ENCODE measurements around the gene KIAA1210. TPM values are rescaled to one million over a fixed set of nuclear protein-coding genes. Genes with fewer than 3 reads are reported as not detected.

Gene KIAA1210
- total and polyA plus RNA-seq, 12 donors: 0.04 to 0.17 (median 0.09) TPM; not detected in 7

DNA sequence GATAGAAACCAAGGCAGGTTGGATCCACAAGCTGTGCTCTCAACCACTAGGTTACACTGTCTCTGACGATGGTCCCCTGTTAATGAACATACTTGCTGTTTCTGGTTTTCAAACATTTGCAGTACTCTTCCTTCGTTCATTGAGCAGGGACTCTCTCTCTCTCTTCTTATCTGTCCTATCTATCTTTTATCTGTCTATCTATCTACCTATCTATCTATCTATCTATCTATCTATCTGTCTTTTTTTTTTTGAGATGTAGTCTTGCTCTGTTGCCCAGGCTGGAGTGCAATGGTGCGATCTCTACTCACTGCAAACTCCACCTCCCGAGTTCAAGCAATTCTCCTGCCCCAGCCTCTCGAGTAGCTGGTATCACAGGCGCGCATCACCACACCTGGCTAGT, 64.2 kb downstream of the KIAA1210 start:
- DNase-seq (no peak), ATAC-seq (no peak)
- intact Hi-C loops (cut with DNase I): loop anchor here in 2 of 10 donors (10.0 kb wide), 1 partner anchor 59 kb away; no protein-coding TSS in a partner anchor
- peaks cover 0 to 25% (median 0%) of the 10 kb centered on the region in 7 donors for H3K27me3 ChIP-seq
- H3K4me1 ChIP-seq: peaks cover 0 to 12% (median 0%) of the 10 kb centered on the region in 9 donors
- no peak overlapping the region for H3K4me3 ChIP-seq
- H3K36me3 ChIP-seq: no peaks in the 10 kb centered on the region
- no peak overlapping the region for H3K27ac ChIP-seq
- 95 to 98% methylated on average over 7 of the region's 7 CpGs for WGBS, 2 donors
- TF ChIP-seq, protein P1, sequence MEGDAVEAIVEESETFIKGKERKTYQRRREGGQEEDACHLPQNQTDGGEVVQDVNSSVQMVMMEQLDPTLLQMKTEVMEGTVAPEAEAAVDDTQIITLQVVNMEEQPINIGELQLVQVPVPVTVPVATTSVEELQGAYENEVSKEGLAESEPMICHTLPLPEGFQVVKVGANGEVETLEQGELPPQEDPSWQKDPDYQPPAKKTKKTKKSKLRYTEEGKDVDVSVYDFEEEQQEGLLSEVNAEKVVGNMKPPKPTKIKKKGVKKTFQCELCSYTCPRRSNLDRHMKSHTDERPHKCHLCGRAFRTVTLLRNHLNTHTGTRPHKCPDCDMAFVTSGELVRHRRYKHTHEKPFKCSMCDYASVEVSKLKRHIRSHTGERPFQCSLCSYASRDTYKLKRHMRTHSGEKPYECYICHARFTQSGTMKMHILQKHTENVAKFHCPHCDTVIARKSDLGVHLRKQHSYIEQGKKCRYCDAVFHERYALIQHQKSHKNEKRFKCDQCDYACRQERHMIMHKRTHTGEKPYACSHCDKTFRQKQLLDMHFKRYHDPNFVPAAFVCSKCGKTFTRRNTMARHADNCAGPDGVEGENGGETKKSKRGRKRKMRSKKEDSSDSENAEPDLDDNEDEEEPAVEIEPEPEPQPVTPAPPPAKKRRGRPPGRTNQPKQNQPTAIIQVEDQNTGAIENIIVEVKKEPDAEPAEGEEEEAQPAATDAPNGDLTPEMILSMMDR (IDR thresholded peaks at IDR 0.05): no peak
- no peaks in the 10 kb centered on the region for H3K9me3 ChIP-seq

DNA sequence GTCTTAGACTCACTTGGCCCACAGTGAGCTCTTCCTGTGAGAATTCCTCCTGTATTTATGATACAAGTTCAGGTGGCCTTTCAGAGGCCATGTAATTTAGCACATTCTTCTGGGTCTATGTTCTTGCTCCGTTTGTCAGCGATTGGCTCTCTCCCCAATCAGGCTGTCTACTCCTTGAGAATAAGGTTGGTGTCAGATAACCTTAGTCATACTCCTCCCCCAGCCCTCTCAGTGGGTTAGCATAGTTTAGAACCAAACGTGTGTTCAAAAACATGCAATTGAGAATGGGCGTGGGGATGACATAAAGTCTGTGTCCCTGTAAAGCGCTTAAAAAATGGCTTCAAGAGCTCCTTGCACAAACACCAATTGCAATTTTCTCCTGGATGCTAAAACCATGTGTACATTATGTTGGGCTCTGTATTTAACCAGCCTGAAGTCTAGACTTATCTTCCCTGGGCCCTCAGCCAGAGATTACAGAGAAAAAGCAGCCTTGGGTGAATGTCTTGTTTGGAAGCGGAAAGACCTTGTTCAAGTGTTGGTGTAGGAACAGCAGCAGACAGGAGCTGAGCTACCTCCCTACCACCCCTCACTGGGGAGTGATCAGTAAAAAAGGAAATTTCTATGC, 64.8 kb downstream of the KIAA1210 start:
- peaks cover 0 to 21% (median 0%) of the 10 kb centered on the region in 7 donors for H3K27me3 ChIP-seq
- H3K9me3 ChIP-seq: no peaks in the 10 kb centered on the region
- intact Hi-C loops (cut with DNase I): loop anchor here in 2 of 10 donors (10.0 kb wide), 1 partner anchor 58 kb away; no protein-coding TSS in a partner anchor
- 41 to 47% methylated on average over 6 of the region's 6 CpGs for WGBS, 2 donors
- peaks cover 0 to 12% (median 0%) of the 10 kb centered on the region in 9 donors for H3K4me1 ChIP-seq
- ATAC-seq (no peak), DNase-seq (no peak)
- no peaks in the 10 kb centered on the region for H3K36me3 ChIP-seq
- H3K27ac ChIP-seq: no peak overlapping the region
- no peak overlapping the region for H3K4me3 ChIP-seq
- TF ChIP-seq, protein P1 (IDR thresholded peaks at IDR 0.05): no peak

DNA sequence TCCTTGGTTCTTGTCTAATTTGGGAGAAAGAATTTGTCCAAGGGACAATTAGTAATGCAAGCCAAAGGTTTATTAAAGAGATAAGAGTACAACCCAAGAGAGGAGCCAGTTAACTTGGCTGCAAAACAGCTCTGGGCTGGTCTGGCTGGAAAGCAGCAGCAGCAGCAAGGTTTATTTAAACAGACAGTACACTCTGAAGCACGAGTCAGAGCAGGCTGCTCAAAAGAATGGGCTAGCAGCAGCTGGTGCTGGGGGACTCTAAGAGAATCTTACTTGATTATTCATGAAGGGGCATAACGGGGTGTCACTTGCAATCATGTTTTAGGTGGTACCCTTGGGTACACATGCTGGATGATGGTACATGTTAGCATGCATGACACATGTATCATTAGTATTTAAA, 71.9 kb downstream of the KIAA1210 start:
- Histone ChIP-seq H3K4me1 (peaks cover 0 to 14% (median 3%) of the 10 kb centered on the region in 9 donors), H3K4me3 (no peak overlapping the region), H3K27ac (peak overlapping the region in 5 of 10 donors; percentile 5 to 36 (median 24)), H3K27me3 (peaks cover 0 to 26% (median 0%) of the 10 kb centered on the region in 7 donors), H3K9me3 (no peaks in the 10 kb centered on the region), H3K36me3 (no peaks in the 10 kb centered on the region)
- intact Hi-C loops (cut with DNase I): no loop called here
- peak; percentile 62 to 83 (median 74) for ATAC-seq
- TF ChIP-seq, protein P1 (IDR thresholded peaks at IDR 0.05): no peak
- 42 to 61% methylated on average over 2 of the region's 2 CpGs for WGBS, 2 donors
- peak; percentile 6 to 16 for DNase-seq

DNA sequence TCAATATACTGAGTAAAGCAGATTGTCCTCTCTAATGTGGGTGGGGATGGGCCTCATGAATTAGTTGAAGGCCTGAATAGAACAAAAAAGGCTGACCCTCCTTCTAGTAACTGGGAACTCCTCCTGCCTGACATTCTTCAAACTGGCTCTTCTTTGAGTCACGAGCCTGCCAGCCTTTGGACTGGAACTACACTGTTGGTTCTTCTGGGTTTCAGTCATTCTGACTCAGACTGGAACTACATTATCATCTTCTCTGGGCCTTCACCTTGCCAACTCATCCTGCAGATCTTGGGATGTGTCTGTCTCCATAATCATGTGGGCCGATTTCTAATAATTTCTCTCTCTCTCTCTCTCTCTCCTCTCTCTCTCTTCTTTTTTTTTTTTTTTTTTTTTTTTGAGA, 81.7 kb downstream of the KIAA1210 start:
- H3K36me3 ChIP-seq: no peaks in the 10 kb centered on the region
- H3K9me3 ChIP-seq: no peaks in the 10 kb centered on the region
- intact Hi-C loops (cut with DNase I): no loop called here
- peaks cover 0 to 12% (median 1%) of the 10 kb centered on the region in 9 donors for H3K4me1 ChIP-seq
- no peak for DNase-seq
- ATAC-seq: no peak
- WGBS, 2 donors: 89 to 96% methylated on average over 2 of the region's 2 CpGs
- TF ChIP-seq, protein P1 (IDR thresholded peaks at IDR 0.05): no peak
- H3K27me3 ChIP-seq: no peaks in the 10 kb centered on the region
- H3K4me3 ChIP-seq: no peak overlapping the region
- no peak overlapping the region for H3K27ac ChIP-seq

Data from heart right ventricle (tissue), 16 donors.